GM12873 (cell line): ENCODE measurements around the gene TRAPPC5.

Experiments
- CTCF ChIP-seq: IDR thresholded peaks from 2 replicates; pipeline ENCODE4 v1.5.1; 2012; ENCODE audit warnings: low read depth, mild to moderate bottlenecking, moderate library complexity, low read length, control low read depth; ENCODE audit not compliant: insufficient read depth; ENCODE audit errors: missing control alignments

TRAPPC5 gene

GRCh38 chr19:7690779-7691258, 10.2 kb downstream of the TRAPPC5 start:
- TF ChIP-seq CTCF = no peak

- TF ChIP-seq CTCF = no peak
These were observed 10.9 kb downstream of the TRAPPC5 start for GRCh38 chr19:7691497-7691896.

GRCh38 chr19:7692417-7693088, 11.9 kb downstream of the TRAPPC5 start:
- no peak for TF ChIP-seq CTCF

GRCh38 chr19:7694499-7694898, 13.9 kb downstream of the TRAPPC5 start:
- TF ChIP-seq CTCF = no peak

GRCh38 chr19:7697721-7698287, 17.2 kb downstream of the TRAPPC5 start:
- TF ChIP-seq CTCF = no peak

- no peak for TF ChIP-seq CTCF
These were observed 17.9 kb downstream of the TRAPPC5 start for GRCh38 chr19:7698583-7698982.

- no peak for TF ChIP-seq CTCF
These were observed 18.4 kb downstream of the TRAPPC5 start for GRCh38 chr19:7699003-7699402.
